Stimulated activated naive CD4-positive, alpha-beta T cell (primary cell): Measurements from ENCODE around the gene ESR1.
"Not testable (repeated sequence)": the region's sequence is repeated elsewhere in the genome, so short reads cannot be mapped to it uniquely, and the experiment has no call there.

Source experiments
- DNase-seq, 6 experiments: peaks; one replicate each; lab custom pipeline; 2025; lab: John Stamatoyannopoulos, UW

The ESR1 gene

DNA sequence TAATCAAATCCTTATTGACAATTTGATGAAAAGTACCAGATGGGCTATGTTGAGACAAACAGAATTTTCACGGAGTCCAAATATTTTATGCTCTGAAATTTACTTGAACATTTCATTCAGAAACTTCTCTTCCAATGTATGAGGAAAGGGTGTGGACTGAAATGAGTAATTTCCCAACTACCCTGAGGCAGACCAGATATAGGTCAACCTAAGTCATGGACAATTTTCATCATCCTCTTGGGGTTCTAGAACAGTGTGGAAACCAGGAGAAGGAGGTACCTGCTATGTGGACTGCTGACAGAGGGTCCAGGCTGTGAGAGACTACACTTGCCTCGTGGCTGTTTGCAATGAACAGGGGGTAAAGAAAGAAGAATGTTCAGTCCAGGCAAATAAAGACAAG is 323.0 kb downstream of the ESR1 start:
- no peak for DNase-seq

- DNase-seq = no peak
Observed at GRCh38 chr6:152135755-152136448, 328.4 kb downstream of the ESR1 start.

- no peak for DNase-seq
Observed at GRCh38 chr6:152136449-152136825, 329.0 kb downstream of the ESR1 start.

- DNase-seq = not testable (repeated sequence)
Observed at GRCh38 chr6:152138344-152138743, 330.9 kb downstream of the ESR1 start.

- DNase-seq = no peak
Observed at GRCh38 chr6:152142105-152142504, 334.6 kb downstream of the ESR1 start.

- DNase-seq = no peak
Observed at GRCh38 chr6:152143359-152143758, 335.9 kb downstream of the ESR1 start.

DNA sequence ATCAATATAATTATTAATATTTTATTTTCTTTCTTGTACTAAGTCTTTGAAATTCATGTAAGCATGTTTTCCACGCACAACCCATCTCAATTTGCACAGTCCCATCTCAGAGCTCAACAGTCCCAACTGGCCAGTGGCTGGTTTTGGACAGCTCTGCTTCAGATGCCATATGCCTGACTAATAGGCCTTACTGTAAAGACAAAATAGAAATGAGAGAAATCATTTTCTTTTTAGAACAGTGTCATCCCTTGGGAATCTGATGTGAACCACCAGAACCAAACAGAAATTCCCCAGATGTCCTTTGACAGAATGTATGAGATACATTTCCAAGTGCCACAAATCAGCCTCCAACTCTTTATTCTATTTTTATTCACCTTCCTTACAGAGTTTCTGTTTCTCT is 338.9 kb downstream of the ESR1 start:
- no peak for DNase-seq

DNA sequence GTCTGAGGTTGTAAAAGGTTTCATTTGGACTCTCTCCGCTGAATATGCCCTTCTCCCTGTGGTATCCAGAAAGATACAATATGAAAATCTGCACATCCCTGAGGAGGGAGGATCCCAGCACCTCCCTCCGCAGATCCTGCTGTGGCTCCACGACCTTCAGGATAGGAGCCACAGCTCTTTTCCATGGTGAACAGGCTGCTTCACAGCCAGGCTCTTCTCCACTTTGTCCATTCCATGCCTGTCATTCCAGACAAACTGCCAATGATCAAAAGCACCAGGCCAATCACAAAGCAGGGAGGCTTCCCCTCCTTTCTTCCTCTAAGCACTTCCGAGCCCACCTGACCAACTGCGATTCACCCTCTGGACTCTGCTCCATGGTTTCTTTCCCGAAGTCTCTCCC is 339.8 kb downstream of the ESR1 start:
- no peak for DNase-seq

- no peak for DNase-seq
Observed at GRCh38 chr6:152148412-152148811, 340.9 kb downstream of the ESR1 start.

DNA sequence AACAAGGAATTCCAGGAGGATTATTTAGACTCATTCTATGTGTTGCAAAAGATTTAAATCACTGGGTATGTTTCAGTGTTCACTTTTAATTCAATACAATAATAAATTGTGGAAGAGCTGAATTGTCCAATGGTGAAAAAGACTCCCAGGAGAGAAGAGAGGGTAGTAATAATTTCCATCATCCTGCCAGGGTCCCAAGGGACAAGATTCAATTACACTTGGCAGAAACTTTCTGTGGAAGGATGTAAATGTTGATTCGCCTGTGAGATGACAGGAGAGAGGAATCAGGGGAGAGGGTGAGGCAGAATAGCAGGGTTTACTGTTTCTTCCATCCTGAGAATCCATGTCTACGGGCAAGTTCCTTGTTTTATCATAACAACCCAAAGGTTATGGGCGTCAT is 342.7 kb downstream of the ESR1 start:
- no peak for DNase-seq

- no peak for DNase-seq
Observed at GRCh38 chr6:152151920-152152319, 344.4 kb downstream of the ESR1 start.

- DNase-seq = no peak
Observed at GRCh38 chr6:152154559-152155356, 347.3 kb downstream of the ESR1 start.

- no peak for DNase-seq
Observed at GRCh38 chr6:152155792-152156191, 348.3 kb downstream of the ESR1 start.

GRCh38 chr6:152160346-152160745 is 352.9 kb downstream of the ESR1 start:
- no peak for DNase-seq

GRCh38 chr6:152161501-152161900 is 354.0 kb downstream of the ESR1 start:
- DNase-seq = no peak

DNA sequence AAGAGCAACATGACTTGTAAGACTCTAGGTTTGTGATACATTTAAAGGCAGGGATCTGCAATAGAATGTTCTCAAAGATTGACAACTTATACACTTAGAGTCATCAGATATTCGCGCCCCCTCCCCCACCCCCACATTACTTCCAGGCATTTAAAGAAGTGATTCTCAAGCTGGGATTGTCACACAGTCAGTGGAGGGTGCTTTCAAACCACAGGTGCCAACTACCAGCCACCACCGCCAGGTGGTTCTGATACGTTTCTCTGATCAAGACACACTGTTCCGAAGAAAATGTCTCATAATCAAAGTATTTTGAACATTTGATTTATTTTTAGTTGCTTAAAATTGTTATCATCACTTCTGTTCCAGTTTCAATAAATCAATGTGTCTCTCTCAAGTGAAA is 357.5 kb downstream of the ESR1 start:
- no peak for DNase-seq

GRCh38 chr6:152166497-152166896 is 359.0 kb downstream of the ESR1 start:
- no peak for DNase-seq

GRCh38 chr6:152166897-152167296 is 359.4 kb downstream of the ESR1 start:
- DNase-seq = no peak

DNA sequence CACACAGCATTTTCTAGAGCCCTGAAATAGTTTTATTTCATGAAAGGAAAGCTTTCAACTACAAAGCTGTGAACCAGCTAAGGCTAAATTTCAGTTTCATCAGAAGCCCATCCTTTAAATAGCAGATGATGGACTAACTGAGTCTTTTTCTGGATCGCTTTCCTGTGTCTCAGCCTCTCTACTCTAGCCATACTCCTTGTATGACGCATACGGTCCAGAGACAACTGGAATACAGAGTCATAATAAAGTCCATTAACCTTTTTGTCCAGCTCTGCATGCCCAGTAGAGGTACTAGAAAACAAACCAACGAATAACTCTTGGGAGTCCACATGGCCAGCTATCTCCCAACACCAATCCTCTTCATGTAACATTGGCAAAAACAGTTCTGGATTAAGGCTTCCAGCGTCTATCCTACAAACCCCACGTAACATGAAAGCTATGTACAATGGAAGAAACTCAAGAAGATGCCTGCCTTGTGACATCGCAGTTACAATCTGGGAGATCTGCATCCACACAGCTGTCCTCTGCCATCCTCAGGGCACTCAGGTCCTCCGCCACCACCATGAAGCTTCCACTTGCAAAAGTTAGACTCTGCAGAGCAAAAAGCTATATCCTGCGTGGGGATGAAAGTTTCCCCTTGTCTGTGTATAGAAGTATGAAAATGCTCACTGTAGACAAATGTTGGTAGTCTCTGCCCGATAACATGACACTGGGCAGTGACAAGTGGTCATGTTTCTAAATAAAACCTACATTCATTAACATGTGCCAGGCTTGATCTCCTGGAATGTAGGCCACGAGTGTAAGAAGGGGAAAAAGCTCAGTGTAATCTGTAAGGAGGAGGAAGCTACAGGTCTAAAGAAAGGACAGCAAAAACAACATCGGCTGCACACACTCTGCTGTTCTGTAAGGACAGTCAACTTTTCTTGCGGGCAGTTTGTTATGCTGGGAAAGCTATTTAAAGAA is 360.4 kb downstream of the ESR1 start:
- DNase-seq = no peak

- no peak for DNase-seq
Observed at GRCh38 chr6:152170313-152170701, 362.8 kb downstream of the ESR1 start.

GRCh38 chr6:152170702-152171667 is 363.5 kb downstream of the ESR1 start:
- no peak for DNase-seq
